Measurements from ENCODE around the gene KIAA0586. TPM values are rescaled to one million over a fixed set of nuclear protein-coding genes. Genes with fewer than 3 reads are reported as not detected.

Gene KIAA0586
- total and polyA plus RNA-seq, 2 of the 4 experiments (the other 2 are of a cell fraction): 9.4 to 36.7 TPM

DNA sequence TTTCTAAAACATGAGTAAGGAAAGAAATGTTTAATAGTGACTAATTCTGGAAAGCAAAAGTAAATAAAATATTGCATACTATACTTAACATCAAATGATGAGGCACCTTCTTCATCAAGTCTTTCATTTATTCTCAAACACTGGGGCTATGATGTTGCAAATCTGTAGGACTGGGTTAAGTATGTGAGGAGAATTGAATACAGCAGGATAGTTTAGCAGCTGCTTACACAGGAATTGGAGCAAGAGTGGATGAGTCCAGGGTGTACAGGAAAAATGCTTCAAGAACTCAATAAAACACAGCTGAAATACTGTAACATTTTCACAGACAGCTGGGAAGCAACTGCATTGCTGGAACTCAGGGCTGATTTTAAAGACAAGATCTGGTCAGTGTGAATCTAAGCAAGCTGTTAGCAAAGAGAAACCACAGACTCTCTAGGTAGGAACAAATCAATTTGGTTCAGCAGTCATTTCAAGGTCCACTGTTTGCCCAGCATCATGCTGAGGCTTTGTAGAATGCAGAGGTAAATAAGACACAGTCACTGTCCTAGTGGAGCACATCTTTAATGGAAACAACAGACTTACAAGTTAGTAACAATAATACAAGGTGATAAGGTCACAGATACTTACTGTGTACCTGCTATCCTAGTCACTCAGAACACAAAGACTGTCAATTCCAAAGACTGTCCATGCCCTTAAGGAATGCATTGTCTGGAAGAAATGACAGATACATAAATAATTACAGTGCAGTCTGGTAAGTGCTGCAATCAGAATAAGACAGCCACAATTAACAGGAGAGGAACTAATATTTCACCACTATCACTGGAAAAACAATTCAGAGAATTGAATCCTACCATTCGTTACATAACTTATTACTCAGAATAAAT is 113.5 kb downstream of the KIAA0586 start:
- WGBS, 2 experiments (ENCODE audit: extremely low coverage in 2 of 2, insufficient read length in 1 of 2): no CpG with 5 or more reads among the region's 1 CpG
- intact Hi-C loops (cut with micrococcal nuclease): no loop called here
- no peak overlapping the region for H2AFZ ChIP-seq (replicated peaks; ENCODE audit: low read length, poor library complexity)
- no peaks in the 10 kb centered on the region for H3K27me3 ChIP-seq (ENCODE audit: control insufficient read depth, insufficient read depth, low read length)
- DNase-seq (peak; percentile 64), ATAC-seq (ENCODE audit: low read depth) (peak; percentile 82)
- H3K27ac ChIP-seq (ENCODE audit: insufficient read depth, low read length): no peak overlapping the region
- H3K9me1 ChIP-seq (ENCODE audit: insufficient read depth, low read length): no peaks in the 10 kb centered on the region; the same call in 1 of the 2 replicates
- TF ChIP-seq CEBPB (IDR thresholded peaks at IDR 0.05; ENCODE audit: low read depth, low read length) (peak; percentile 44; the same call in 1 of the 2 replicates), RCOR1 (IDR thresholded peaks at IDR 0.05; ENCODE audit: insufficient replicate concordance, low read length) (no peak)
- H4K20me1 ChIP-seq (ENCODE audit: insufficient read depth, low read length): no peaks in the 10 kb centered on the region
- H2BK5ac ChIP-seq (ENCODE audit: low read depth, low read length, poor library complexity, severe bottlenecking): peak overlapping the region; percentile 66
- dilution Hi-C loops (cut with HindIII; ENCODE audit: low sequenced_read_pairs, unreplicated experiment): no loop called here
- ChIA-PET POLR2A (ENCODE audit: unreplicated experiment) (no interaction called here), CTCF (no interaction called here)
- no TSS peak for BruUV-seq (replicated peaks)
- no peak overlapping the region for H3K56ac ChIP-seq (ENCODE audit: extremely low read depth, insufficient read depth, low read length)
- no peak overlapping the region for H3K23ac ChIP-seq (ENCODE audit: low read depth, low read length)
- no peak overlapping the region for H2BK20ac ChIP-seq (ENCODE audit: low read depth, low read length)
- H3K18ac ChIP-seq (ENCODE audit: low read depth, low read length): peak overlapping the region; percentile 68; the same call in 1 of the 2 replicates
- H3K9me3 ChIP-seq (ENCODE audit: control insufficient read depth, insufficient read depth, low read length): no peaks in the 10 kb centered on the region
- in situ Hi-C loops (cut with MboI; ENCODE audit: low sequenced_read_pairs): no loop called here
- H2AK5ac ChIP-seq (ENCODE audit: low read depth, low read length): no peak overlapping the region
- H4K5ac ChIP-seq (ENCODE audit: low read depth, low read length): no peak overlapping the region
- no peak overlapping the region for H4K91ac ChIP-seq (ENCODE audit: insufficient read depth, low read depth, low read length)
- H2BK120ac ChIP-seq (ENCODE audit: low read depth, low read length): no peak overlapping the region
- H3K4ac ChIP-seq (ENCODE audit: low read depth, low read length): no peak overlapping the region
- H3K79me1 ChIP-seq (ENCODE audit: low read depth in 1 of 2, low read length in 2 of 2): no peaks in the 10 kb centered on the region; a peak in 1 of 4 replicates
- H3K4me3 ChIP-seq (ENCODE audit: insufficient read depth, low read depth, low read length): no peak overlapping the region
- H2AK9ac ChIP-seq (replicated peaks; ENCODE audit: low read depth, low read length, poor library complexity): no peak overlapping the region
- H3K4me2 ChIP-seq (ENCODE audit: low read depth, low read length): peak overlapping the region; percentile 48
- no peak overlapping the region for H4K8ac ChIP-seq (ENCODE audit: low read depth in 2 of 2, low read length in 2 of 2)
- H3K14ac ChIP-seq (replicated peaks; ENCODE audit: low read depth, low read length): 0 out of 2 replicates have a peak overlapping the region, but pooled peaks have one; percentile 7
- no peak overlapping the region for H2BK15ac ChIP-seq (ENCODE audit: low read depth, low read length)
- no peak overlapping the region for H3K9ac ChIP-seq (ENCODE audit: low read depth, low read length)
- no peaks in the 10 kb centered on the region for H3K36me3 ChIP-seq (ENCODE audit: control insufficient read depth, insufficient read depth, low read length)
- H3K4me1 ChIP-seq (ENCODE audit: control insufficient read depth, insufficient read depth, low read length): peaks cover 5% of the 10 kb centered on the region; the same call in 1 of the 2 replicates

All from IMR-90 (cell line).